Muscle layer of colon (tissue), 2 donors: Measurements from ENCODE around the gene DLST.

Source experiments
- H3K27ac ChIP-seq: one replicate; pipeline ENCODE4 v1.7.0; 2013; ENCODE audit warnings: low read depth, mild to moderate bottlenecking, low read length, moderate library complexity
- H3K27me3 ChIP-seq, 2 donors: one replicate each; pipeline ENCODE4 v1.7.0; 2013; ENCODE audit warnings: low read length in 2 of 2, mild to moderate bottlenecking in 2 of 2; ENCODE audit not compliant: insufficient read depth in 2 of 2, control insufficient read depth in 1 of 2
- H3K36me3 ChIP-seq: one replicate; pipeline ENCODE4 v1.7.0; 2013; ENCODE audit warnings: mild to moderate bottlenecking, low read length; ENCODE audit not compliant: insufficient read depth
- H3K4me1 ChIP-seq: one replicate; pipeline ENCODE4 v1.7.0; 2013; ENCODE audit warnings: mild to moderate bottlenecking, low read length; ENCODE audit not compliant: insufficient read depth
- H3K4me3 ChIP-seq, 2 donors: one replicate each; pipeline ENCODE4 v1.7.0; 2013; ENCODE audit warnings: low read length in 2 of 2, low read depth in 1 of 2, mild to moderate bottlenecking in 1 of 2, moderate library complexity in 1 of 2
- H3K9ac ChIP-seq: one replicate; pipeline ENCODE4 v1.7.0; 2013; ENCODE audit warnings: low read length
- H3K9me3 ChIP-seq: one replicate; pipeline ENCODE4 v1.7.0; 2013; ENCODE audit warnings: mild to moderate bottlenecking, low read length
- donor health status: abdominal sarcoma.
- donor health status: Adenocarcinoma of cecum.

Gene DLST

GRCh38 chr14:74882103-74882920 is 596 bp downstream of the DLST start:
- H3K36me3 ChIP-seq = peaks cover 4% of the 10 kb centered on the region
- H3K27ac ChIP-seq = peak overlapping the region; percentile 79
- H3K27me3 ChIP-seq = no peaks in the 10 kb centered on the region
- H3K4me1 ChIP-seq = peaks cover 32% of the 10 kb centered on the region
- peak overlapping the region; percentile 73 to 79 for H3K4me3 ChIP-seq
- H3K9ac ChIP-seq = peak overlapping the region; percentile 99
- H3K9me3 ChIP-seq = no peaks in the 10 kb centered on the region

- Histone ChIP-seq H3K4me3 (no peak overlapping the region), H3K9me3 (no peaks in the 10 kb centered on the region), H3K9ac (no peak overlapping the region), H3K27ac (no peak overlapping the region), H3K36me3 (peaks cover 20% of the 10 kb centered on the region), H3K27me3 (no peaks in the 10 kb centered on the region), H3K4me1 (peaks cover 39% of the 10 kb centered on the region)
Observed at GRCh38 chr14:74886001-74886400, 4.3 kb downstream of the DLST start.

GRCh38 chr14:74888164-74889158 is 6.7 kb downstream of the DLST start:
- H3K27ac ChIP-seq = no peak overlapping the region
- no peak overlapping the region for H3K4me3 ChIP-seq

GRCh38 chr14:74890262-74890661 is 8.5 kb downstream of the DLST start:
- H3K27ac ChIP-seq = no peak overlapping the region
- no peaks in the 10 kb centered on the region for H3K27me3 ChIP-seq
- H3K9me3 ChIP-seq = no peaks in the 10 kb centered on the region
- H3K9ac ChIP-seq = no peak overlapping the region
- H3K36me3 ChIP-seq = peaks cover 59% of the 10 kb centered on the region
- no peak overlapping the region for H3K4me3 ChIP-seq
- peaks cover 16% of the 10 kb centered on the region for H3K4me1 ChIP-seq

More at GRCh38 chr14:74888164-74889158, 6.7 kb downstream of the DLST start:
- Histone ChIP-seq H3K9me3 (no peaks in the 10 kb centered on the region), H3K36me3 (peaks cover 44% of the 10 kb centered on the region), H3K9ac (no peak overlapping the region), H3K27me3 (no peaks in the 10 kb centered on the region), H3K4me1 (peaks cover 34% of the 10 kb centered on the region)

- Histone ChIP-seq H3K4me1 (peaks cover 10% of the 10 kb centered on the region), H3K27ac (no peak overlapping the region), H3K9ac (no peak overlapping the region), H3K27me3 (no peaks in the 10 kb centered on the region), H3K36me3 (peaks cover 70% of the 10 kb centered on the region), H3K9me3 (no peaks in the 10 kb centered on the region), H3K4me3 (no peak overlapping the region)
Observed at GRCh38 chr14:74891870-74892269, 10.2 kb downstream of the DLST start.

GRCh38 chr14:74892745-74893144 is 11.0 kb downstream of the DLST start:
- H3K9me3 ChIP-seq = no peaks in the 10 kb centered on the region
- H3K9ac ChIP-seq = no peak overlapping the region
- peaks cover 78% of the 10 kb centered on the region for H3K36me3 ChIP-seq
- H3K4me1 ChIP-seq = peaks cover 10% of the 10 kb centered on the region
- H3K27ac ChIP-seq = no peak overlapping the region
- no peaks in the 10 kb centered on the region for H3K27me3 ChIP-seq
- H3K4me3 ChIP-seq = no peak overlapping the region

GRCh38 chr14:74893614-74894091 is 11.9 kb downstream of the DLST start:
- H3K27me3 ChIP-seq = no peaks in the 10 kb centered on the region
- H3K4me1 ChIP-seq = peaks cover under 1% of the 10 kb centered on the region
- H3K36me3 ChIP-seq = peaks cover 86% of the 10 kb centered on the region
- H3K4me3 ChIP-seq = no peak overlapping the region
- H3K9ac ChIP-seq = no peak overlapping the region
- H3K27ac ChIP-seq = no peak overlapping the region
- no peaks in the 10 kb centered on the region for H3K9me3 ChIP-seq

- Histone ChIP-seq H3K27ac (no peak overlapping the region), H3K36me3 (peaks cover 94% of the 10 kb centered on the region), H3K4me3 (no peak overlapping the region), H3K4me1 (no peaks in the 10 kb centered on the region), H3K27me3 (no peaks in the 10 kb centered on the region), H3K9ac (no peak overlapping the region), H3K9me3 (no peaks in the 10 kb centered on the region)
Observed at GRCh38 chr14:74896400-74896799, 14.7 kb downstream of the DLST start.

GRCh38 chr14:74897642-74898041 is 15.9 kb downstream of the DLST start:
- Histone ChIP-seq H3K4me3 (no peak overlapping the region), H3K4me1 (no peaks in the 10 kb centered on the region), H3K36me3 (peaks cover 94% of the 10 kb centered on the region), H3K27ac (no peak overlapping the region), H3K9me3 (no peaks in the 10 kb centered on the region), H3K9ac (no peak overlapping the region), H3K27me3 (no peaks in the 10 kb centered on the region)

GRCh38 chr14:74898083-74898482 is 16.4 kb downstream of the DLST start:
- Histone ChIP-seq H3K4me1 (no peaks in the 10 kb centered on the region), H3K36me3 (peaks cover 94% of the 10 kb centered on the region), H3K27ac (no peak overlapping the region), H3K27me3 (no peaks in the 10 kb centered on the region), H3K9ac (no peak overlapping the region), H3K4me3 (no peak overlapping the region), H3K9me3 (no peaks in the 10 kb centered on the region)

- no peaks in the 10 kb centered on the region for H3K9me3 ChIP-seq
- no peak overlapping the region for H3K4me3 ChIP-seq
- no peak overlapping the region for H3K27ac ChIP-seq
- H3K36me3 ChIP-seq = peaks cover 90% of the 10 kb centered on the region
- H3K9ac ChIP-seq = no peak overlapping the region
- H3K4me1 ChIP-seq = no peaks in the 10 kb centered on the region
- H3K27me3 ChIP-seq = no peaks in the 10 kb centered on the region
Observed at GRCh38 chr14:74898694-74899093, 17.0 kb downstream of the DLST start.
